Measurements from ENCODE around the gene COL2A1. TPM values are rescaled to one million over a fixed set of nuclear protein-coding genes. Genes with fewer than 3 reads are reported as not detected.

COL2A1 gene
- total RNA-seq, 1 experiment from 2014 or later = 10.8 TPM

DNA sequence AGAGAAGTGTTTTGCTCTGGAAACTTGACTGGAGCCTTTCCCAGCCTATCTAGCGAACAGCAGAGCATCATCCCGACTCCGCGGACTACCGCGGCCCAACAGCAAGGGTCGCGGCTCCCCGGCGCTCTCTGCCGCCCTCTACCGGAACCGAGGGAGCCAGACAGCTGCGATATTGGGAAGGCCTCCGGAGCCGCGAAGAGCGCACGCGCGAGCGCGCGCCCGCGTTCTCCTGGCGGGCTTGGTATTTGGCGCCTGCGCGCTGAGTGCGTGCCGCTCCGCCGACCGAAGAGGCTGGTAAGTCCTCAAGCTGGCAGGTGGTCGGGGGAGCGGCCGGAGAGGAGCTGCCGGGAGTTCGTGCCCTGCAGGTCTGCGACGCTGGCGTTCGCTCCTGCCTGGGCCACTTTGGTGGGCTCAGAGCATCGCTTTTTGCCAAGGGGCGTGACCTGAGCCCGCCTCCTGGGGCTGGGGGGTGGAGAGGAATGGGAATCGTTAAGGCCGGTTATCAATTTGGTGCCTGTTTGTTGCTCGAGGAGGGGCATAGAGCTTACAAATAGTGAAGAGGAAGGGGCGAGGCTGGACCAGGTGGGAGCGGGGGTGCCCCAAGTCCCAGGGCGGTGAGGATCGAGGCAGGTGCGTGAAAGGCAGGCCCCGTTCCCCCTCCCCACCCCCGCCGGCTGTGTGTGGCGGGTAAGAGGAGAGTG lies 40.8 kb downstream of the COL2A1 start, which contains the start of gene TMEM106C:
TMEM106C (plus strand) TSS at position 257 of the 701 bp plus-strand sequence. CDS start 641 bp downstream, outside the sequence.
- Mint-ChIP-seq H3K9me3 (peaks cover 27 to 29% of the 10 kb centered on the region in 2 experiments), H3K4me3 (peak within 1 kb of the TSS; percentile 84 to 94), H3K27me3 (ENCODE audit: low read depth) (peaks cover 52% of the 10 kb centered on the region), H3K27ac (no peak within 1 kb of the TSS), H3K4me1 (peaks cover 33 to 39% of the 10 kb centered on the region in 2 experiments), H3K36me3 (ENCODE audit: insufficient read depth in 1 of 3, low read depth in 3 of 3) (peaks cover 24 to 34% (median 28%) of the 10 kb centered on the region in 3 experiments)
- H3K9me3 ChIP-seq (ENCODE audit: control insufficient read depth, low read depth, low read length) = peaks cover 9% of the 10 kb centered on the region
- TF ChIP-seq, protein P1, sequence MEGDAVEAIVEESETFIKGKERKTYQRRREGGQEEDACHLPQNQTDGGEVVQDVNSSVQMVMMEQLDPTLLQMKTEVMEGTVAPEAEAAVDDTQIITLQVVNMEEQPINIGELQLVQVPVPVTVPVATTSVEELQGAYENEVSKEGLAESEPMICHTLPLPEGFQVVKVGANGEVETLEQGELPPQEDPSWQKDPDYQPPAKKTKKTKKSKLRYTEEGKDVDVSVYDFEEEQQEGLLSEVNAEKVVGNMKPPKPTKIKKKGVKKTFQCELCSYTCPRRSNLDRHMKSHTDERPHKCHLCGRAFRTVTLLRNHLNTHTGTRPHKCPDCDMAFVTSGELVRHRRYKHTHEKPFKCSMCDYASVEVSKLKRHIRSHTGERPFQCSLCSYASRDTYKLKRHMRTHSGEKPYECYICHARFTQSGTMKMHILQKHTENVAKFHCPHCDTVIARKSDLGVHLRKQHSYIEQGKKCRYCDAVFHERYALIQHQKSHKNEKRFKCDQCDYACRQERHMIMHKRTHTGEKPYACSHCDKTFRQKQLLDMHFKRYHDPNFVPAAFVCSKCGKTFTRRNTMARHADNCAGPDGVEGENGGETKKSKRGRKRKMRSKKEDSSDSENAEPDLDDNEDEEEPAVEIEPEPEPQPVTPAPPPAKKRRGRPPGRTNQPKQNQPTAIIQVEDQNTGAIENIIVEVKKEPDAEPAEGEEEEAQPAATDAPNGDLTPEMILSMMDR (conservative IDR thresholded peaks at IDR 0.05) = peak; percentile 99
- no peak within 1 kb of the TSS for H4K91ac ChIP-seq (ENCODE audit: insufficient read length, low read depth, low read length)
- no peak within 1 kb of the TSS for H3K4ac ChIP-seq (ENCODE audit: low read depth, low read length)
- no peak within 1 kb of the TSS for H2BK15ac ChIP-seq (ENCODE audit: low read depth, low read length)
- H2BK12ac ChIP-seq (ENCODE audit: insufficient read length, low read depth, low read length) = no peak within 1 kb of the TSS
- H3K18ac ChIP-seq (ENCODE audit: insufficient read length, low read depth, low read length) = no peak within 1 kb of the TSS
- WGBS (ENCODE audit: extremely low coverage, insufficient read length, low lambda C conversion rate) = no CpG with 5 or more reads among the region's 59 CpGs
- H2AFZ ChIP-seq (ENCODE audit: low read length) = no peak within 1 kb of the TSS
- no peak within 1 kb of the TSS for H3K56ac ChIP-seq (ENCODE audit: insufficient read length, low read depth, low read length)
- H2BK20ac ChIP-seq (ENCODE audit: low read depth, low read length, poor library complexity, severe bottlenecking) = no peak within 1 kb of the TSS
- peak within 1 kb of the TSS; percentile 94 for H3K4me2 ChIP-seq (ENCODE audit: insufficient read depth, insufficient read length, low read length)
- no peak within 1 kb of the TSS for H3K23ac ChIP-seq (ENCODE audit: insufficient read length, low read depth, low read length)
- H3T11ph ChIP-seq (ENCODE audit: low read length) = no peak within 1 kb of the TSS
- no peaks in the 10 kb centered on the region for H3K79me2 ChIP-seq (ENCODE audit: insufficient read depth, low read length)
- no peak within 1 kb of the TSS for H2AK5ac ChIP-seq (ENCODE audit: insufficient read length, low read length)
- DNase-seq = peak; percentile 98
- H4K8ac ChIP-seq (replicated peaks; ENCODE audit: insufficient read length, low read depth, low read length) = no peak within 1 kb of the TSS
- no peaks in the 10 kb centered on the region; the same call in 1 of the 2 replicates for H3K4me1 ChIP-seq (ENCODE audit: insufficient read depth, low read length)
- H3K27ac ChIP-seq (ENCODE audit: insufficient read length, low read depth, low read length) = no peak within 1 kb of the TSS
- H3K14ac ChIP-seq (ENCODE audit: insufficient read depth, low read length) = no peak within 1 kb of the TSS
- no peaks in the 10 kb centered on the region for H4K20me1 ChIP-seq (ENCODE audit: control insufficient read depth, insufficient read depth, insufficient read length)
- H3K79me1 ChIP-seq (ENCODE audit: insufficient read depth, low read depth, low read length, poor library complexity, severe bottlenecking) = no peaks in the 10 kb centered on the region
- no peak within 1 kb of the TSS for H2BK5ac ChIP-seq (ENCODE audit: insufficient read length, low read length)
- H4K5ac ChIP-seq (ENCODE audit: insufficient read length, low read depth, low read length) = no peak within 1 kb of the TSS
- peak within 1 kb of the TSS; percentile 24 for H3K9ac ChIP-seq (ENCODE audit: extremely low read depth, insufficient read length, low read length)
- H2BK120ac ChIP-seq (ENCODE audit: low read depth, low read length, poor library complexity, severe bottlenecking) = no peak within 1 kb of the TSS
- no peaks in the 10 kb centered on the region; the same call in 1 of the 2 replicates for H3K27me3 ChIP-seq (ENCODE audit: insufficient read depth, low read length)
- peaks cover 8% of the 10 kb centered on the region for H3K23me2 ChIP-seq (ENCODE audit: insufficient read length, low read depth, low read length, poor library complexity, severe bottlenecking)

Data from H9 (cell line).